Liver (tissue), 9 donors: ENCODE results near the gene AIG1. TPM values are rescaled to one million over a fixed set of nuclear protein-coding genes. Genes with fewer than 3 reads are reported as not detected.

Source experiments
- DNase-seq: peaks from one replicate; pipeline ENCODE4 v3.0.0-alpha.2; 2017; ENCODE audit warnings: low spot score
- H3K27ac ChIP-seq, 2 donors: one replicate each; pipeline ENCODE4 v1.7.0; 2013; ENCODE audit warnings: inconsistent platforms in 2 of 2, low read length in 2 of 2, control low read depth in 1 of 2, low read depth in 1 of 2, mild to moderate bottlenecking in 1 of 2
- H3K27me3 ChIP-seq, 4 donors: one replicate each; pipeline versions ENCODE4 v1.6.1 to v1.7.0; 2013; ENCODE audit warnings: low read length in 3 of 4, inconsistent platforms in 1 of 4, mild to moderate bottlenecking in 1 of 4, moderate library complexity in 1 of 4; ENCODE audit not compliant: control insufficient read depth in 4 of 4, insufficient read depth in 4 of 4
- H3K36me3 ChIP-seq, 4 donors: one replicate each; pipeline versions ENCODE4 v1.6.1 to v1.7.0; 2013; ENCODE audit warnings: low read length in 3 of 4, mild to moderate bottlenecking in 3 of 4, low read depth in 1 of 4, moderate library complexity in 1 of 4; ENCODE audit not compliant: control insufficient read depth in 4 of 4, insufficient read depth in 3 of 4
- H3K4me1 ChIP-seq, 4 donors: one replicate each; pipeline versions ENCODE4 v1.6.1 to v1.7.0; 2013; ENCODE audit warnings: low read length in 3 of 4, mild to moderate bottlenecking in 3 of 4, moderate library complexity in 1 of 4; ENCODE audit not compliant: control insufficient read depth in 4 of 4, insufficient read depth in 4 of 4
- H3K4me3 ChIP-seq, 3 donors: one replicate each; pipeline versions ENCODE4 v1.6.1 to v1.7.0; 2013; ENCODE audit warnings: low read length in 3 of 3, control low read depth in 1 of 3, low read depth in 1 of 3, mild to moderate bottlenecking in 1 of 3
- H3K9ac ChIP-seq, 2 donors: one replicate each; pipeline ENCODE4 v1.7.0; 2013; ENCODE audit warnings: low read length in 2 of 2, mild to moderate bottlenecking in 2 of 2, moderate library complexity in 2 of 2, control low read depth in 1 of 2, low read depth in 1 of 2
- H3K9me3 ChIP-seq, 4 donors: one replicate each; pipeline versions ENCODE4 v1.6.1 to v1.7.0; 2013; ENCODE audit warnings: low read length in 3 of 4; ENCODE audit not compliant: control insufficient read depth in 4 of 4
- CTCF ChIP-seq: fragments of 150-350 bp; IDR thresholded peaks from 2 replicates; pipeline ENCODE4 v1.5.1; 2017; ENCODE audit warnings: improper control_type of control experiment, low read depth, low read length; ENCODE audit not compliant: missing input control
- EGR1 ChIP-seq, 2 donors: IDR thresholded peaks; 2 replicates each; pipeline ENCODE4 v1.6.1; 2016 to 2018; ENCODE audit warnings: antibody characterized with exemption in 2 of 2, low read depth in 2 of 2
- FOXA1 ChIP-seq: IDR thresholded peaks from 2 replicates; pipeline ENCODE4 v1.6.1; 2016; ENCODE audit warnings: antibody characterized with exemption
- GABPA ChIP-seq, 2 donors: IDR thresholded peaks in 1 of 2; conservative IDR thresholded peaks in 1 of 2; 2 replicates each; pipeline ENCODE4 v1.6.1; 2016; ENCODE audit warnings: antibody characterized with exemption in 2 of 2, mild to moderate bottlenecking in 1 of 2, moderate library complexity in 1 of 2
- HNF4A ChIP-seq, 2 donors: conservative IDR thresholded peaks; 2 replicates each; pipeline ENCODE4 v1.6.1; 2016; ENCODE audit warnings: antibody characterized with exemption in 2 of 2, mild to moderate bottlenecking in 2 of 2
- JUND ChIP-seq, 2 donors: IDR thresholded peaks; 2 replicates each; pipeline ENCODE4 v1.6.1; 2016; ENCODE audit warnings: antibody characterized with exemption in 2 of 2
- RAD21 ChIP-seq, 2 donors: IDR thresholded peaks; 2 replicates each; pipeline ENCODE4 v1.6.1; 2016; ENCODE audit warnings: antibody characterized with exemption in 2 of 2, mild to moderate bottlenecking in 2 of 2
- TAF1 ChIP-seq: conservative IDR thresholded peaks from 2 replicates; pipeline ENCODE4 v1.6.1; 2016; ENCODE audit warnings: antibody characterized with exemption, mild to moderate bottlenecking
- WGBS: extraction: QIAGEN DNeasy Blood & Tissue Kit; methylation state at CpG from one replicate; pipeline ENCODE4 v1.1.7; 2013; 5-methylcytosine and 5-hydroxymethylcytosine counted together
- polyA plus RNA-seq, 2 donors: library from polyadenylated mRNA; stranded (reverse) in 1 of 2; unstranded in 1 of 2; fragments of 200-250 nt in 1 of 2; fragments of >200 nt in 1 of 2; fragmentation: Nextera tagmentation in 1 of 2; extraction: Ambion mirVana in 1 of 2; gene quantifications; one replicate each; pipeline versions ENCODE4 v1.2.1 to v1.2.3, GENCODE V29; 2013 to 2015
- total RNA-seq, 2 donors: library from RNA; depleted of rRNA; stranded (reverse); fragments of >200 nt; gene quantifications; one replicate each; pipeline ENCODE4 v1.2.3, GENCODE V29; 2014
- TF ChIP-seq, protein P1 (sequence below): IDR thresholded peaks from 2 replicates; pipeline ENCODE4 v1.6.1; 2016; ENCODE audit warnings: antibody characterized with exemption
- TF ChIP-seq, protein P2 (sequence below): IDR thresholded peaks from 2 replicates; pipeline ENCODE4 v1.6.1; 2016; ENCODE audit warnings: antibody characterized with exemption, mild to moderate bottlenecking
- donor health status: healthy.
- donor health status: healthy.
- donor health status: healthy.
- donor health status: healthy.
- donor health status: healthy.

AIG1 gene
- total and polyA plus RNA-seq, 4 donors: 74.8 to 169 (median 121) TPM

DNA sequence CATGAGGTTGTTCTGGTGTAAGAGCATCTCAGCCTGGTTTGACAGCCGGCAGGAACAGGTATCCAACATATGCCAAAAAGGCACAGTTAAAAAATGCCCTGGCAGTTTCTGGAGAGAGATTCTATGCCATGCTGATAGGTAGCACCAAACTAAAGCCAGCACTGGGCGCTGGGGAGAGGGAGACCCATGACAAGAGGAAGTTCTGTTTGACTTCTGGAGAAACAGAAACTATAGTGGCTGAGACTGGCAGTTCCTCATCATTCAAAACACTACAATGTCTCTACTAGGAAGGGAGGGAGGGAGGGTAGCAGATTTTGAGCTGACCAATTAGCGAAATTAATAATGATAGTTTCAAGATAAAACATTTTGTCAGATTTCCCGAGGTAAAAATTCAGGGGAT lies 215.7 kb downstream of the AIG1 start:
- H3K36me3 ChIP-seq: no peaks in the 10 kb centered on the region
- H3K9ac ChIP-seq: no peak overlapping the region
- DNase-seq: no peak
- H3K4me1 ChIP-seq: no peaks in the 10 kb centered on the region
- no peaks in the 10 kb centered on the region for H3K9me3 ChIP-seq
- no peaks in the 10 kb centered on the region for H3K27me3 ChIP-seq
- WGBS: 77% methylated on average over 4 of the region's 4 CpGs
- TF ChIP-seq EGR1 (IDR thresholded peaks at IDR 0.05; ENCODE audit: low read depth in 2 of 2): no peak
- no peak for TF ChIP-seq HNF4A (conservative IDR thresholded peaks at IDR 0.05)
- no peak for TF ChIP-seq TAF1
- TF ChIP-seq, protein P1, sequence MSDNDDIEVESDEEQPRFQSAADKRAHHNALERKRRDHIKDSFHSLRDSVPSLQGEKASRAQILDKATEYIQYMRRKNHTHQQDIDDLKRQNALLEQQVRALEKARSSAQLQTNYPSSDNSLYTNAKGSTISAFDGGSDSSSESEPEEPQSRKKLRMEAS: no peak
- TF ChIP-seq GABPA (IDR thresholded peaks at IDR 0.05 in 1 of 2, conservative IDR thresholded peaks at IDR 0.05 in 1 of 2): no peak
- H3K27ac ChIP-seq: no peak overlapping the region
- no peak overlapping the region for H3K4me3 ChIP-seq

DNA sequence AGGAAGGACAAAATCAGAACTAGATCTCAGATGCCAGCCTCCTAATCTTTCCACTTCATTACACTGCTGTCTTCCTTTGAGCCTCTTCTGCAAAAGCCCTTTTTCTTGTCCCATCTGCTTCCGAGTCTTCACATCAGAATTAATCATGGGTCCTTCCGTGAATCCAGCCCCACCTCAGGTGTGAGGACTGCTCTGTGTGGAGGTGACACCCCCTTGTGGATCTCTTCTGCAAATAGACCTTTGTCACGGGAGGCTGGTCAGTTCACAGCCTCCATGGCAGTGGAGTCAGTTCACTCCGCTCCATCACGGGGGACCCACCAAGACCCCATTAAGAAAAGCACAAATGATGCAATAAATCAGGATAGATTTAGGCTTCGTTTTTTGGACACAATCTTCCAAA lies 218.7 kb downstream of the AIG1 start:
- 89% methylated on average over 6 of the region's 6 CpGs for WGBS
- no peak for DNase-seq
- no peak overlapping the region for H3K27ac ChIP-seq
- peaks cover 0 to 6% (median under 1%) of the 10 kb centered on the region in 4 donors for H3K36me3 ChIP-seq
- TF ChIP-seq CTCF: peak; percentile 14
- TF ChIP-seq JUND (IDR thresholded peaks at IDR 0.05): no peak
- TF ChIP-seq RAD21 (IDR thresholded peaks at IDR 0.05): peak; percentile 63 to 77
- H3K4me1 ChIP-seq: no peaks in the 10 kb centered on the region
- H3K4me3 ChIP-seq: no peak overlapping the region
- H3K9me3 ChIP-seq: no peaks in the 10 kb centered on the region
- H3K9ac ChIP-seq: no peak overlapping the region
- no peaks in the 10 kb centered on the region for H3K27me3 ChIP-seq

DNA sequence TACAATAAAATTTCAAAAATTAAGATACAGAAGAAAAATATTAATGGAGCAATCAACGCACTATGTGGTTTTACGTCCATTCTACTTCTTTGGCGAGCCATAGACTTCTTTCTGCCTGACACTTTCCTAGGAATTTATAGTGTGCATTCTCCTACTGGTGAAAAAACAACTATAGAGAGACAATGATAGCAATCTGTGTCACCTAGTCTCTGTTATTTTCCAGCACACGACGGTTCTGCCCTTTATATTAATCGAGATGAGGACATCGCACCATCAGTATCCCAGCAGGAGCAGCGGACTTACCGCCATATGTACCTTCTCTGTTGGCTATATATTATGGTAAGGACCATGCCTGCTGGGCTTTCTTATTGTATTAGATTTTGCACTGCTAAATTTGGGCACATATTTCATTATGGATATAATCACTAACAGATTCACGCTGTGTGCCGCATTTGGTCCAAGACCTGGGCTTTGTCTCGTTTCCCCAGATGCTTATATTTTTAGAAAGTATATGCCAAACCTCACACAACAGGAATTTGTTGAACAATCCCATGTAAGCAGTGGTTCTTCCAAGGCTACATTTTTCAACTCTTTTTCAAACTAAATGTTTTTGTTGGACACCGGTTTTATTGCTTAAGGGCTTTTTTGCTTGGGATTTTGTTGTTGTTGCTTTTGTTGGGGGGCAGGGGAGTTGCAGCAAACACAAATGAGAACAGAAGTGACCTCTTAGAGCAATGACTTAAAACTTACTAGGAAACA lies 223.4 kb downstream of the AIG1 start:
- Histone ChIP-seq H3K9ac (no peak overlapping the region), H3K4me3 (no peak overlapping the region), H3K4me1 (no peaks in the 10 kb centered on the region), H3K27ac (no peak overlapping the region), H3K9me3 (no peaks in the 10 kb centered on the region), H3K36me3 (peaks cover 0 to 19% (median 7%) of the 10 kb centered on the region in 4 donors), H3K27me3 (no peaks in the 10 kb centered on the region)
- DNase-seq: no peak
- no peak for TF ChIP-seq RAD21 (IDR thresholded peaks at IDR 0.05)
- no peak for TF ChIP-seq GABPA (IDR thresholded peaks at IDR 0.05 in 1 of 2, conservative IDR thresholded peaks at IDR 0.05 in 1 of 2)
- TF ChIP-seq EGR1 (IDR thresholded peaks at IDR 0.05; ENCODE audit: low read depth in 2 of 2): no peak
- TF ChIP-seq, protein P1: no peak
- TF ChIP-seq, protein P2, sequence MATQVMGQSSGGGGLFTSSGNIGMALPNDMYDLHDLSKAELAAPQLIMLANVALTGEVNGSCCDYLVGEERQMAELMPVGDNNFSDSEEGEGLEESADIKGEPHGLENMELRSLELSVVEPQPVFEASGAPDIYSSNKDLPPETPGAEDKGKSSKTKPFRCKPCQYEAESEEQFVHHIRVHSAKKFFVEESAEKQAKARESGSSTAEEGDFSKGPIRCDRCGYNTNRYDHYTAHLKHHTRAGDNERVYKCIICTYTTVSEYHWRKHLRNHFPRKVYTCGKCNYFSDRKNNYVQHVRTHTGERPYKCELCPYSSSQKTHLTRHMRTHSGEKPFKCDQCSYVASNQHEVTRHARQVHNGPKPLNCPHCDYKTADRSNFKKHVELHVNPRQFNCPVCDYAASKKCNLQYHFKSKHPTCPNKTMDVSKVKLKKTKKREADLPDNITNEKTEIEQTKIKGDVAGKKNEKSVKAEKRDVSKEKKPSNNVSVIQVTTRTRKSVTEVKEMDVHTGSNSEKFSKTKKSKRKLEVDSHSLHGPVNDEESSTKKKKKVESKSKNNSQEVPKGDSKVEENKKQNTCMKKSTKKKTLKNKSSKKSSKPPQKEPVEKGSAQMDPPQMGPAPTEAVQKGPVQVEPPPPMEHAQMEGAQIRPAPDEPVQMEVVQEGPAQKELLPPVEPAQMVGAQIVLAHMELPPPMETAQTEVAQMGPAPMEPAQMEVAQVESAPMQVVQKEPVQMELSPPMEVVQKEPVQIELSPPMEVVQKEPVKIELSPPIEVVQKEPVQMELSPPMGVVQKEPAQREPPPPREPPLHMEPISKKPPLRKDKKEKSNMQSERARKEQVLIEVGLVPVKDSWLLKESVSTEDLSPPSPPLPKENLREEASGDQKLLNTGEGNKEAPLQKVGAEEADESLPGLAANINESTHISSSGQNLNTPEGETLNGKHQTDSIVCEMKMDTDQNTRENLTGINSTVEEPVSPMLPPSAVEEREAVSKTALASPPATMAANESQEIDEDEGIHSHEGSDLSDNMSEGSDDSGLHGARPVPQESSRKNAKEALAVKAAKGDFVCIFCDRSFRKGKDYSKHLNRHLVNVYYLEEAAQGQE: no peak
- no peak for TF ChIP-seq FOXA1
- TF ChIP-seq HNF4A (conservative IDR thresholded peaks at IDR 0.05): no peak
- WGBS: 94% methylated on average over 13 of the region's 13 CpGs
